Measurements from ENCODE around the gene NANS.

The NANS gene

DNA sequence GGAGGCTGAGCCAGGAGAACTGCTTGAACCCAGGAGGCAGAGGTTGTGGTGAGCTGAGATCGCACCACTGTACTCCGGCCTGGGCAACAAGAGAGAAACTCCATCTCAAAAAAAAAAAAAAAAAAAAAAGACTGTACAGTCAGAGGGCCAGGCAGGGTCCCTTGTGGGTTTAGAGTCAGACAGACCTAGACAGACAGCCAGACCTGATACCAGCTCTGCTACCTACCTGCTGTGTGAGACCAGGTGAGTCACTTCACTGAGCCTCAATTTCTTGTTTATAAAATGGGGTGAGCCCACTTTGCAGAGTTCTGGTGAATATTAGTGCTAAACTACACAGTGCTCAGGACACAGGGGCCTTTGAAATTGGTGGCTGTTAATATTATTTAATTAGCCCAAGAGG is 42.8 kb downstream of the NANS start:
- no peak for DNase-seq (ENCODE audit: low read depth)
- H3K4me3 ChIP-seq (ENCODE audit: low read depth, low read length) = no peak overlapping the region
- TF ChIP-seq POLR2A (IDR thresholded peaks at IDR 0.05; ENCODE audit: extremely low read depth, insufficient read length) = no peak
- TF ChIP-seq, protein P1, sequence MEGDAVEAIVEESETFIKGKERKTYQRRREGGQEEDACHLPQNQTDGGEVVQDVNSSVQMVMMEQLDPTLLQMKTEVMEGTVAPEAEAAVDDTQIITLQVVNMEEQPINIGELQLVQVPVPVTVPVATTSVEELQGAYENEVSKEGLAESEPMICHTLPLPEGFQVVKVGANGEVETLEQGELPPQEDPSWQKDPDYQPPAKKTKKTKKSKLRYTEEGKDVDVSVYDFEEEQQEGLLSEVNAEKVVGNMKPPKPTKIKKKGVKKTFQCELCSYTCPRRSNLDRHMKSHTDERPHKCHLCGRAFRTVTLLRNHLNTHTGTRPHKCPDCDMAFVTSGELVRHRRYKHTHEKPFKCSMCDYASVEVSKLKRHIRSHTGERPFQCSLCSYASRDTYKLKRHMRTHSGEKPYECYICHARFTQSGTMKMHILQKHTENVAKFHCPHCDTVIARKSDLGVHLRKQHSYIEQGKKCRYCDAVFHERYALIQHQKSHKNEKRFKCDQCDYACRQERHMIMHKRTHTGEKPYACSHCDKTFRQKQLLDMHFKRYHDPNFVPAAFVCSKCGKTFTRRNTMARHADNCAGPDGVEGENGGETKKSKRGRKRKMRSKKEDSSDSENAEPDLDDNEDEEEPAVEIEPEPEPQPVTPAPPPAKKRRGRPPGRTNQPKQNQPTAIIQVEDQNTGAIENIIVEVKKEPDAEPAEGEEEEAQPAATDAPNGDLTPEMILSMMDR (IDR thresholded peaks at IDR 0.05; ENCODE audit: low read depth, low read length) = no peak
- TF ChIP-seq, protein P2, sequence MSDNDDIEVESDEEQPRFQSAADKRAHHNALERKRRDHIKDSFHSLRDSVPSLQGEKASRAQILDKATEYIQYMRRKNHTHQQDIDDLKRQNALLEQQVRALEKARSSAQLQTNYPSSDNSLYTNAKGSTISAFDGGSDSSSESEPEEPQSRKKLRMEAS (IDR thresholded peaks at IDR 0.05; ENCODE audit: low read depth, low read length) = no peak
- no peak for TF ChIP-seq MYC (IDR thresholded peaks at IDR 0.05; ENCODE audit: low read depth, low read length)

DNA sequence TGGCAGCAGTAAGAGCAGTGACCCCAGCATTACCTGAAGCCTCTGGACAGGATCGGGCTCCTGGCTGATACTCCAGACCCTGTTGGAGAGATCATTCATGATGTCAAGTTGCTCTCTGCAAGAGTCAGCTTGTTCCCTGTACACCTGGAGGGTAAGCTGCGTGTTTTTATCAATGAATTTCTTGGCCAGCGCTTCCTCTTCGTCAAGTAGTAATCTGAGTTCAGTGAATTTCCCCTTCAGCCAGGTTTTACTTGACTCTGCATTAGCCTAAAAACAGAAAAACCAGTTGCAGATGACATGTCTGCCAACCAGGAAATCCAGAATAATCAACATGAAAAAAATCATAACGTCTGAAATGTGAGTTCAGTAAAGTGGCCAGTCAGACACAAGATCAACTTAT is 43.4 kb downstream of the NANS start:
- no peak for TF ChIP-seq POLR2A (IDR thresholded peaks at IDR 0.05; ENCODE audit: extremely low read depth, insufficient read length)
- TF ChIP-seq, protein P2 (IDR thresholded peaks at IDR 0.05; ENCODE audit: low read depth, low read length) = no peak

DNA sequence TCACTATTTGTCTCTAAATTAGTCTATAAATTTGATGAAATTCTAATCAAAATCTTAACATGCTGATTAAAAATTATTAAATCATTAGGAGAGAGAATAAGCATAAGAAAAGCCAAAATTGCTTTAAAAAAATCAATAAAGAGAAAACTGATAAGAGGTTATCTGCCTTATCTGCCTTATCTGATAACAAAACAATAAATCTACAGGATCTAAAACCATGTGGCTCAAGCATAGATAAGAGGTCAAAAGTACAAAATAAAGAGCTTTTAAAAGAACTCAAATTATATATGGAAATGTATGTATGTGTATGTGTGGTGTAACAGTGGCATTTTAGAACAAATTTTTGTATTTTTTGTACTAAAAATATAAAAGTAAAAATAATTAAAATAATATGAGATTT is 43.9 kb downstream of the NANS start:
- TF ChIP-seq POLR2A (IDR thresholded peaks at IDR 0.05; ENCODE audit: extremely low read depth, insufficient read length) = no peak
- TF ChIP-seq, protein P1 (IDR thresholded peaks at IDR 0.05; ENCODE audit: low read depth, low read length) = no peak
- TF ChIP-seq, protein P2 (IDR thresholded peaks at IDR 0.05; ENCODE audit: low read depth, low read length) = no peak
- no peak for TF ChIP-seq MYC (IDR thresholded peaks at IDR 0.05; ENCODE audit: low read depth, low read length)
- no peak for DNase-seq (ENCODE audit: low read depth)
- H3K4me3 ChIP-seq (ENCODE audit: low read depth, low read length) = no peak overlapping the region

More for the DNA sequence above, 43.4 kb downstream of the NANS start:
- DNase-seq (ENCODE audit: low read depth) = no peak
- no peak overlapping the region for H3K4me3 ChIP-seq (ENCODE audit: low read depth, low read length)

DNA sequence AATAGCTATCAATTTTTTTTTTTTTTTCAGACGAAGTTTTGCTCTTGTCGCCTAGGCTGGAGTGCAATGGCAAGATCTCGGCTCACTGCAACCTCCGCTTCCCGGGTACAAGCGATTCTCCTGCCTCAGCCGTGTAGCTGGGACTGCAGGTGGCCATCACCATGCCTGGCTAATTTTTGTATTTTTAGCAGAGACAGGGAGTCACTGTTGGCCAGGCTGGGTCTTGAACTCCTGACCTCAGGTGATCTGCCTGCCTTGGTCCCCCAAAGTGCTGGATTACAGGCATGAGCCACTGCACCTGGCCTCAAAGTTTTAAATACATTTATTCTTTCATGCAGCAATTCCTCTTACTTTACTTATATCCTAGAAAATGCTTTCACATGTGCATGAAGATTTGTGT is 44.9 kb downstream of the NANS start:
- TF ChIP-seq, protein P1 (IDR thresholded peaks at IDR 0.05; ENCODE audit: low read depth, low read length) = no peak
- TF ChIP-seq MYC (IDR thresholded peaks at IDR 0.05; ENCODE audit: low read depth, low read length) (no peak), POLR2A (IDR thresholded peaks at IDR 0.05; ENCODE audit: extremely low read depth, insufficient read length) (no peak)
- TF ChIP-seq, protein P2 (IDR thresholded peaks at IDR 0.05; ENCODE audit: low read depth, low read length) = no peak
- H3K4me3 ChIP-seq (ENCODE audit: low read depth, low read length) = no peak overlapping the region
- DNase-seq (ENCODE audit: low read depth) = no peak

DNA sequence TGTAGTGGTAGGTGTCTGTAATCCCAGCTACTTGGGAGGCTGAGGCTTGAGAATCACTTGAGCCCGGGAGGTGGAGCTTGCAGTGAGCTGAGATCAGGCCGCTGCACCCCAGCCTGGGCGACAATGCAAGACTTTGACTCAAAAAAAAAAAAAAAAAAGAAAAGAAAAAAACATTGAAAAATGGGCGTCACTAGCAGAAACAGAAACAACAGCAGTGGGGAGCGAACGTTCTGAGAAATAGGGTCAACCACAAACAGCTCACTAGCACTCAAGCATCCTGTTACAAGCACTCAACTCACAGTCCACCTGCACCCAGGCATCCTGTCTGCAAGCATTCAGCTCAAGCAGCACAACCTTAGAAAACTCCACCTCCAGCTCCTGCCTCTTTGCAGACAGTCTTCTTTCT is 45.3 kb downstream of the NANS start:
- no peak overlapping the region for H3K4me3 ChIP-seq (ENCODE audit: low read depth, low read length)
- DNase-seq (ENCODE audit: low read depth) = peak; percentile 92
- TF ChIP-seq, protein P2 (IDR thresholded peaks at IDR 0.05; ENCODE audit: low read depth, low read length) = 0 out of 2 replicates have a peak, but pooled peaks have one; percentile 30
- TF ChIP-seq MYC (IDR thresholded peaks at IDR 0.05; ENCODE audit: low read depth, low read length) = no peak

DNA sequence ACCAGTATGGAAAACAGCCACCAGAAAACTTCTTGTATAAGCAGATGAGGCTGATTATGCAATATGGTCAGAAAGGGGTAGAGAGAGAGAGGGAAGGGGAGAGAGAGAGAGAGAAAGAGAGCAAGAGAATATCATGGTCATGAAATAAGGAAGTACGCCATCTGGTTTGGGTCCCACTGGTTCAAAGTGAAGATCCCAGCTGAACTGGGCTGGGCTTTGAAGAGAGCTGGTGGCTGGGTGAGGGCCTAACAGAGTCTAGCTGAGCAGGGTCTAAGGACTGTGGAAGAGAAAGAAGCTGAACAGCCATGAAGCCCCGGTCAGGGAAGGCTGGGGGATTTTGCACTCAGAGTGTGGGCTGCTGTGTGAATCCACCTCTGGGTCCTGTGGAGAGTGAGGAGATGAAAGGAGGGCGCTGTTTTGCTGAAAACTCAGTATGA is 47.9 kb downstream of the NANS start:
- 0 out of 2 replicates have a peak, but pooled peaks have one; percentile 46 for TF ChIP-seq MYC (IDR thresholded peaks at IDR 0.05; ENCODE audit: low read depth, low read length)
- TF ChIP-seq, protein P2 (IDR thresholded peaks at IDR 0.05; ENCODE audit: low read depth, low read length) = peak; percentile 53
- TF ChIP-seq, protein P1 (IDR thresholded peaks at IDR 0.05; ENCODE audit: low read depth, low read length) = no peak
- no peak for TF ChIP-seq POLR2A (IDR thresholded peaks at IDR 0.05; ENCODE audit: extremely low read depth, insufficient read length)
- peak overlapping the region; percentile 19 for H3K4me3 ChIP-seq (ENCODE audit: low read depth, low read length)

More for the DNA sequence above, 47.9 kb downstream of the NANS start:
- peak; percentile 93 for DNase-seq (ENCODE audit: low read depth)

All from NB4 (cell line).